Keratinocyte (primary cell): ENCODE data around the gene EGFL8. TPM values are rescaled to one million over a fixed set of nuclear protein-coding genes. Genes with fewer than 3 reads are reported as not detected.

ENCODE experiments used
- DNase-seq: peaks from one replicate; pipeline ENCODE4 v3.0.0-alpha.2; 2011; ENCODE audit warnings: low read depth, missing footprints, low spot score
- FAIRE-seq: peaks from 2 replicates; lab custom pipeline; 2011; peaks lifted over from hg19 to GRCh38; lab: Jason Lieb, UNC
- H2AFZ ChIP-seq: 2 replicates; pipeline ENCODE4 v1.6.0; 2012; ENCODE audit warnings: low read length, control low read depth, inconsistent platforms; ENCODE audit not compliant: control insufficient read depth
- H3K27ac ChIP-seq: 2 replicates; pipeline ENCODE4 v1.5.1; 2011; ENCODE audit warnings: low read length; ENCODE audit not compliant: control insufficient read depth, insufficient read depth
- H3K27me3 ChIP-seq: 3 replicates; pipeline ENCODE4 v1.6.0; 2011; ENCODE audit warnings: low read length; ENCODE audit not compliant: control insufficient read depth, insufficient read depth; ENCODE audit errors: extremely low read depth
- H3K36me3 ChIP-seq, 2 experiments: 2 replicates in 1 of 2; 3 replicates in 1 of 2; pipeline ENCODE4 v1.5.1; 2011; ENCODE audit warnings: low read length in 2 of 2, mild to moderate bottlenecking in 1 of 2; ENCODE audit not compliant: control insufficient read depth in 2 of 2, insufficient read depth in 2 of 2; ENCODE audit errors: extremely low read depth in 1 of 2
- H3K4me1 ChIP-seq: 3 replicates; pipeline ENCODE4 v1.5.1; 2011; ENCODE audit warnings: low read length; ENCODE audit not compliant: control insufficient read depth, insufficient read depth; ENCODE audit errors: extremely low read depth
- H3K4me2 ChIP-seq: 3 replicates; pipeline ENCODE4 v1.6.0; 2011; ENCODE audit warnings: low read depth, low read length; ENCODE audit not compliant: control insufficient read depth, insufficient read depth; ENCODE audit errors: extremely low read depth
- H3K4me3 ChIP-seq, 3 experiments: fragments of 200-600 bp in 1 of 3; sonication (generic) in 1 of 3; 2 replicates in 2 of 3; 3 replicates in 1 of 3; pipeline ENCODE4 v1.5.1; 2011 to 2016; ENCODE audit warnings: low read length in 3 of 3, mild to moderate bottlenecking in 3 of 3, control low read depth in 2 of 3, inconsistent platforms in 1 of 3, low read depth in 1 of 3, mixed read lengths in 1 of 3, mixed run types in 1 of 3, moderate library complexity in 1 of 3; ENCODE audit not compliant: control insufficient read depth in 2 of 3, insufficient read depth in 2 of 3; ENCODE audit errors: extremely low read depth in 1 of 3
- H3K79me2 ChIP-seq: 2 replicates; pipeline ENCODE4 v1.6.0; 2012; ENCODE audit warnings: low read length; ENCODE audit not compliant: control insufficient read depth, insufficient read depth
- H3K9ac ChIP-seq: 3 replicates; pipeline ENCODE4 v1.6.0; 2011; ENCODE audit warnings: low read length; ENCODE audit not compliant: control insufficient read depth, insufficient read depth; ENCODE audit errors: extremely low read depth
- H3K9me1 ChIP-seq: 3 replicates; pipeline ENCODE4 v1.6.0; 2011; ENCODE audit warnings: low read length; ENCODE audit not compliant: control insufficient read depth, insufficient read depth; ENCODE audit errors: extremely low read depth
- H3K9me3 ChIP-seq: 2 replicates; pipeline ENCODE4 v1.5.1; 2012; ENCODE audit warnings: low read depth, low read length; ENCODE audit not compliant: control insufficient read depth
- H4K20me1 ChIP-seq: 3 replicates; pipeline ENCODE4 v1.6.0; 2011; ENCODE audit warnings: low read length; ENCODE audit not compliant: control insufficient read depth, insufficient read depth; ENCODE audit errors: extremely low read depth
- CTCF ChIP-seq, 3 experiments: IDR thresholded peaks in 1 of 3; conservative IDR thresholded peaks in 1 of 3; optimal IDR thresholded peaks in 1 of 3; 2 replicates in 2 of 3; 3 replicates in 1 of 3; pipeline versions ENCODE3 to v1.5.1; 2011; ENCODE audit warnings: low read length in 3 of 3, mild to moderate bottlenecking in 3 of 3, moderate library complexity in 2 of 3, control low read depth in 1 of 3, inconsistent platforms in 1 of 3; ENCODE audit not compliant: insufficient read depth in 2 of 3; ENCODE audit errors: extremely low read depth in 1 of 3
- EZH2 ChIP-seq: IDR thresholded peaks from one replicate; pipeline ENCODE4 v1.6.1; 2012; ENCODE audit warnings: inconsistent platforms, mild to moderate bottlenecking, low read length, moderate library complexity
- dilution Hi-C: fragments of 300-500 bp; cut with MboI; formaldehyde crosslinking; loops from one replicate; pipeline ENCODE4 v1.7.0; 2020; ENCODE audit warnings: low sequenced_read_pairs; ENCODE audit not compliant: extremely low pct_ligation_motif_present
- polyA plus RNA-seq, 5 experiments: library from polyadenylated mRNA; depleted of rRNA in 3 of 5; stranded (reverse) in 3 of 5; stranded (forward) in 1 of 5; unstranded in 1 of 5; fragments of >200 nt; gene quantifications; 1 replicate in 1 of 5; 2 replicates in 3 of 5; 3 replicates in 1 of 5; pipeline versions ENCODE4 v1.2.1 to v1.2.3, GENCODE V29; 2011 to 2012; ENCODE audit warnings: missing spikeins in 2 of 5, low read depth in 1 of 5, low replicate concordance in 1 of 5

The EGFL8 gene
- polyA plus RNA-seq, 1 donor (not counting 4 experiments of a cell fraction or from before 2014, with no cell fraction given) = 3.7 TPM

- FAIRE-seq = peak; percentile 55
- H2AFZ ChIP-seq = peak overlapping the region; percentile 14
These were observed 30.6 kb downstream of the EGFL8 start for GRCh38 chr6:32194825-32195651.

GRCh38 chr6:32195652-32195901, 31.2 kb downstream of the EGFL8 start:
- no peak for FAIRE-seq
- Histone ChIP-seq H3K27ac (peak overlapping the region; percentile 96), H4K20me1 (no peaks in the 10 kb centered on the region), H3K9ac (peak overlapping the region; percentile 97), H2AFZ (no peak overlapping the region), H3K4me3 (peak overlapping the region in 2 of 3 experiments; percentile 54 to 91), H3K36me3 (no peaks in the 10 kb centered on the region), H3K4me2 (peak overlapping the region; percentile 75), H3K79me2 (no peaks in the 10 kb centered on the region), H3K4me1 (peaks cover 25% of the 10 kb centered on the region), H3K9me3 (no peaks in the 10 kb centered on the region), H3K27me3 (no peaks in the 10 kb centered on the region), H3K9me1 (no peaks in the 10 kb centered on the region)
- TF ChIP-seq CTCF (optimal IDR thresholded peaks at IDR 0.05 in 1 of 3, IDR thresholded peaks at IDR 0.05 in 1 of 3, conservative IDR thresholded peaks at IDR 0.05 in 1 of 3; ENCODE audit: extremely low read depth in 1 of 3, insufficient read depth in 2 of 3, low read length in 3 of 3) (peak in 2 of 3 experiments; percentile 16 to 65), EZH2 (no peak)
- dilution Hi-C loops = no loop called here
- peak; percentile 97 for DNase-seq

More at GRCh38 chr6:32194825-32195651, 30.6 kb downstream of the EGFL8 start:
- dilution Hi-C loops = no loop called here
- DNase-seq = no peak
- TF ChIP-seq CTCF (optimal IDR thresholded peaks at IDR 0.05 in 1 of 3, IDR thresholded peaks at IDR 0.05 in 1 of 3, conservative IDR thresholded peaks at IDR 0.05 in 1 of 3; ENCODE audit: extremely low read depth in 1 of 3, insufficient read depth in 2 of 3, low read length in 3 of 3) (peak; percentile 54 to 76 (median 63)), EZH2 (no peak)
- H3K9ac ChIP-seq = peak overlapping the region; percentile 64
- H3K4me2 ChIP-seq = peak overlapping the region; percentile 75
- peak overlapping the region; percentile 66 for H3K27ac ChIP-seq
- H3K4me3 ChIP-seq = peak overlapping the region; percentile 28 to 73 (median 55)
- H3K9me1 ChIP-seq = no peaks in the 10 kb centered on the region
- no peaks in the 10 kb centered on the region for H4K20me1 ChIP-seq
- no peaks in the 10 kb centered on the region for H3K36me3 ChIP-seq
- H3K9me3 ChIP-seq = no peaks in the 10 kb centered on the region
- peaks cover 30% of the 10 kb centered on the region for H3K4me1 ChIP-seq
- H3K79me2 ChIP-seq = no peaks in the 10 kb centered on the region
- H3K27me3 ChIP-seq = no peaks in the 10 kb centered on the region
